Vein endothelial cell (primary cell): ENCODE results near the gene CACNA2D2. TPM values are rescaled to one million over a fixed set of nuclear protein-coding genes. Genes with fewer than 3 reads are reported as not detected.

Experiments used
- small RNA-seq: library from RNA; depleted of rRNA; stranded (forward); fragments of <200 nt; gene quantifications from one replicate; pipeline ENCODE3, GENCODE V24; 2012
- total RNA-seq: library from RNA; depleted of rRNA; stranded (reverse); fragments of >200 nt; gene quantifications from 2 replicates; pipeline ENCODE4 v1.2.3, GENCODE V29; 2012

Gene CACNA2D2
- total RNA-seq: under 0.01 TPM in 1 of 2 replicates, not detected in the other

DNA sequence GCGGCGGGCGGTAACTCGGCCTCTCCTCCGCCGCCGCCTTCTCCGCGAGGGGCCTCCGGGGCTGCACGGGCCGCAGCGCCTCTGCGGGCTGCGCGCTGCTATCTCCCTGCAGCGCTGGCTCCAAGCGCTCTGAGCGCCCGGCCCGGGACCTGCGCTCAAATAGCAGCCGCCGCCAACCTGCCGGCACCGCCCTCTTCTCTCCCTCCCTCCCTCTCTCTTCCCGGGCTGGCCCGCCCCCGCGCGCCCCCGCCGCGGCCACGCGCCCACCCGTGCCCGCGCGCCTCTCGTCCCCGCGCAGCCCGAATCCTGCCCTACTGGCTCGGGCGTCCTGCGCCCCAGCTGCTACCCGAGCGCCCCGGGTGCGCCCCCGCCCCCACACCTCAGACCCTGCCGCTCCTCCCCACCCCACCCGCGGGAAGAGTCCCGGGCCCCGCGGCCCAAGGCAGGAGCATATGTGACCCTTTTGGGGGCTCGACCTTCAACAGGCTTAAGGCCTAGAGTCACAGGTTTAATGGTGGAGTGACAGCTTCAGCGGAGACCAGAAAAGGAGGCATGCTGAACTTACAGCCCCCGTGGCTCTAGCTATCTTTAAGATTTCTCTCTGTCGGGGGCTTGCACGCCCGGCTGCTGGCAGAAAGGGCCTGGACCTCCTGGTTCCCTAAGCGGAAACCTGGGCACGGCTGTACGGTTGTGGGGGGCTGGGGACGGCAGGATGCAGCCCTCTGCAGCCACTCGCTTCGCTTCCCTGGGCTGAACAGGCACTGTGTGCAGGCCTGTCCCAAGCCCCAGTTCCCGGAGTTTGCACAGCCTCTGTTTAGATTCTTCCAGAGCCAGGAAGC lies at the start of gene CACNA2D2:
TSS of gene CACNA2D2 (minus strand) at position 131 of the 839 bp plus-strand sequence. CDS start 211 bp downstream, outside the sequence.

GRCh38 chr3:50358911-50359759 lies 144.3 kb downstream of the CACNA2D2 start, which contains the start of gene TMEM115:
TSS of gene TMEM115 (minus strand) at chr3:50359521. CDS start at chr3:50359063, 458 bp downstream.

DNA sequence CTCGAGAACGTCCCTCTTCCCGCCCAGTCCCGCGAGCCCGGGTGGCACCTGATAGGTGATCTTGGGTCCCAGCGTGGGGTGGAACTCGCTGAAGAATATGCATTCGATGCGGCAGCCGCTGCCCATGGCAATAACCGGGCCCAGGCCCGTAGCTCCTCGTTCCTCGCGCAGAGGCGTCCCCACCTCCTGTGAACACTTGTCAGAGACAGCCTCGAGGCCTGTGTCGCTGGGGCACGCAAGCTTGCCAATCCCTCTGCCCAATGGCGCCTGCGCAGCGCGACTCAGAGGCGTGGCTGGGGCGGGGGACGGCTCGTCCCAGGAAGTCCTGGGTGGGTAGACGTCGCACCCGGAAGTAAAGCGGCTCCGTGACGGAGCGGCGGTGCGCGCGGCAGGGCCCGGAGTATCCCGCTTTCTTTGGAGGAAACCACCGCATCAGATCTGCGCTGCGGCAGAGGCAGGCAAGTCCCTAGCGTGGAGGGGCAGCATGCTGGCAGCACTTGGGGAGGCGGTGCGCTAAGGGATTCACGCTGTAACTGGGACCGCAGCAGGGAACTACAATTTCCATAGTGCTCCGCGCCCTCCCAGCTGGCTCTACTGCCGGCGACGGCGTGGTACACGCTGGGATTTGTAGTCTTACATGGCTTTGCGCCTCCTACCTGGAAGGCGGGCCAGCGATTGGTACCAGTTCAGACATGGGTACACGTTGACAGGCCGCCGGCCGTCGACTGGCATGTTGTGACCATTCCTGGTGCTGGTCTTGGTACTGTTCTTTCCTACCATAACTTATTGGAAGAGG lies 152.7 kb downstream of the CACNA2D2 start, which contains the start of the genes CYB561D2 and NPRL2:
TSS of gene CYB561D2 (plus strand) at position 336 of the 796 bp plus-strand sequence. CDS start 572 bp downstream, outside the sequence.
TSS of gene NPRL2 (minus strand) at position 249 of the 796 bp plus-strand sequence. CDS start at position 126, 123 bp downstream.

GRCh38 chr3:50345586-50346234 lies 157.7 kb downstream of the CACNA2D2 start, which contains the start of gene ZMYND10:
TSS of gene ZMYND10 (minus strand) at chr3:50345732. CDS start at chr3:50345579, 153 bp downstream.

GRCh38 chr3:50340448-50341329 lies 162.7 kb downstream of the CACNA2D2 start, which contains the start of gene RASSF1:
TSS of gene RASSF1 (minus strand) at chr3:50340836. CDS start at chr3:50340805, 31 bp downstream.

GRCh38 chr3:50327943-50328691 lies 175.3 kb downstream of the CACNA2D2 start, which contains the start of gene TUSC2:
TSS of gene TUSC2 (minus strand) at chr3:50328223. CDS start at chr3:50328099, 124 bp downstream.

DNA sequence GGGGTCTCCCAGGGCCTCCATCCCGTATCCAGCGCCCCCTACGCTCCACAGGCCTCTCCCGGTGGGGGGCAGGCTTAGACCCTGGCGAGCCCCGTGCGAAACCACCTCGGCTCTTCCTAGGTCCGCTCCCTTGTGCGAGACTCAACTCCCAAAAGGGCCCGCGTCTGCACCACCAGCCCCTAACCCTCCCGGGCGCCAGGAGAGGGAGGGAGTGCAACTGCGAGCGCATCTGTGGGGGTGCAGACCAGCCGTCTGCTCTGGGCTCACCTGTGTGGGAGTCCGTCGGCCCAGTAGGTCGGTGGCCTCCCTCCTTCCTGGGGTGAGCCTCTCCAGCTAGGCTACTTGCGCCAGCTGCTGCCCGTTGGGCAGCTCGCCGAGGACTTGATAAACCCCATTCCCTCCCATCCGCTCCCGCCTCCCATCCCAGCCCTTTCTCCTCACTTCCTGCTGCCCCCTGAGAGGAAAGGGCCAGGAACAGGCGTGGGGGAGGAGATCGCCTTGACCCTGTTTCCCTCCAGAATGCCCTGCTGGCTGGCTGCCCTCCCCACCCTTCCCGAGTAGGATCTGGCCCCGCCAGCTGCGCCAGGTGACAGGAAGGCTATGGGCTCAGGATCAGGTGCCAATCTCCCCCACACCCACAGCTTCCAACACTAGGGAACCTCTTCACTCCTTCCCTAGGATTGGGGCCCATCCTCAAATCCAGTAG lies 180.9 kb downstream of the CACNA2D2 start, which contains the start of gene HYAL2:
TSS of gene HYAL2 (minus strand) at position 360 of the 706 bp plus-strand sequence. CDS start 2,256 bp downstream, outside the sequence.

Small RNAs within 50 kb of the gene (small RNA-seq; reads per million reads assigned to genes)
- gene RNA5SP131: 0.19 reads per million

Other genes starting within 250 kb of the CACNA2D2 start
- gene SEMA3B, start 234.5 kb downstream of the CACNA2D2 start, total RNA-seq: 0.65 and 1.1 TPM in 2 replicates
- not detected in 2 replicates for gene LSMEM2, start 224.5 kb downstream of the CACNA2D2 start, total RNA-seq
- gene IFRD2, start 211.2 kb downstream of the CACNA2D2 start, total RNA-seq: 127 TPM in 2 replicates
- 11.0 and 11.8 TPM in 2 replicates for gene HYAL3, start 204.2 kb downstream of the CACNA2D2 start, total RNA-seq
- 10.8 and 11.1 TPM in 2 replicates for gene NAA80, start 204.2 kb downstream of the CACNA2D2 start, total RNA-seq
- 2.8 and 3.9 TPM in 2 replicates for gene HYAL1, start 200.1 kb downstream of the CACNA2D2 start, total RNA-seq
- gene HYAL2, start 180.9 kb downstream of the CACNA2D2 start, total RNA-seq: 582 and 661 TPM in 2 replicates
- gene TUSC2, start 175.4 kb downstream of the CACNA2D2 start, total RNA-seq: 37.2 and 46.3 TPM in 2 replicates
- 12.7 and 15.1 TPM in 2 replicates for gene RASSF1, start 162.8 kb downstream of the CACNA2D2 start, total RNA-seq
- 0.19 TPM in 1 of 2 replicates, not detected in the other for gene ZMYND10, start 157.9 kb downstream of the CACNA2D2 start, total RNA-seq
- gene NPRL2, start 152.9 kb downstream of the CACNA2D2 start, total RNA-seq: 16.6 and 21.9 TPM in 2 replicates
- 11.1 and 12.4 TPM in 2 replicates for gene CYB561D2, start 152.8 kb downstream of the CACNA2D2 start, total RNA-seq
- 63.0 and 73.2 TPM in 2 replicates for gene TMEM115, start 144.1 kb downstream of the CACNA2D2 start, total RNA-seq
- 1.3 and 4.3 TPM in 2 replicates for gene C3orf18, start 64.1 kb upstream of the CACNA2D2 start, total RNA-seq
- 7.8 and 9.8 TPM in 2 replicates for gene HEMK1, start 65.9 kb upstream of the CACNA2D2 start, total RNA-seq
- gene CISH, start 108.1 kb upstream of the CACNA2D2 start, total RNA-seq: 0.33 and 0.48 TPM in 2 replicates
- gene MAPKAPK3, start 113.5 kb upstream of the CACNA2D2 start, total RNA-seq: 18.6 and 32.4 TPM in 2 replicates
- gene DOCK3, start 171.3 kb upstream of the CACNA2D2 start, total RNA-seq: under 0.01 and 0.19 TPM in 2 replicates